Brain microvascular endothelial cell (primary cell): Measurements from ENCODE around the gene CAPN3.

ENCODE experiments used
- DNase-seq: peaks from one replicate; pipeline ENCODE4 v3.0.0-alpha.2; 2020
- H3K27ac ChIP-seq: fragments of 250-450 bp; sonication (Bioruptor Pico); 2 replicates; pipeline ENCODE4 v1.5.1; 2020; ENCODE audit warnings: mild to moderate bottlenecking, moderate library complexity
- H3K27me3 ChIP-seq: fragments of 250-450 bp; sonication (Bioruptor Pico); replicated peaks from 2 replicates; pipeline ENCODE4 v1.5.1; 2020; ENCODE audit warnings: mild to moderate bottlenecking
- H3K36me3 ChIP-seq: fragments of 250-450 bp; sonication (Bioruptor Pico); replicated peaks from 2 replicates; pipeline ENCODE4 v1.5.1; 2020; ENCODE audit warnings: mild to moderate bottlenecking
- H3K4me3 ChIP-seq: 2 replicates; pipeline ENCODE4 v1.5.1; 2011; ENCODE audit warnings: low read depth, mild to moderate bottlenecking, control low read depth, low read length, moderate library complexity
- in situ Hi-C: cut with HindIII; loops from 2 replicates; pipeline ENCODE4 v1.10.0; 2017; ENCODE audit warnings: low sequenced_read_pairs, low pct_ligation_motif_present
- TF ChIP-seq, protein P1 (sequence below): IDR thresholded peaks from 2 replicates; pipeline ENCODE4 v1.5.1; 2011; ENCODE audit warnings: low read depth, mild to moderate bottlenecking, moderate library complexity, low read length, control low read depth, inconsistent platforms; ENCODE audit errors: missing control alignments

Gene CAPN3

DNA sequence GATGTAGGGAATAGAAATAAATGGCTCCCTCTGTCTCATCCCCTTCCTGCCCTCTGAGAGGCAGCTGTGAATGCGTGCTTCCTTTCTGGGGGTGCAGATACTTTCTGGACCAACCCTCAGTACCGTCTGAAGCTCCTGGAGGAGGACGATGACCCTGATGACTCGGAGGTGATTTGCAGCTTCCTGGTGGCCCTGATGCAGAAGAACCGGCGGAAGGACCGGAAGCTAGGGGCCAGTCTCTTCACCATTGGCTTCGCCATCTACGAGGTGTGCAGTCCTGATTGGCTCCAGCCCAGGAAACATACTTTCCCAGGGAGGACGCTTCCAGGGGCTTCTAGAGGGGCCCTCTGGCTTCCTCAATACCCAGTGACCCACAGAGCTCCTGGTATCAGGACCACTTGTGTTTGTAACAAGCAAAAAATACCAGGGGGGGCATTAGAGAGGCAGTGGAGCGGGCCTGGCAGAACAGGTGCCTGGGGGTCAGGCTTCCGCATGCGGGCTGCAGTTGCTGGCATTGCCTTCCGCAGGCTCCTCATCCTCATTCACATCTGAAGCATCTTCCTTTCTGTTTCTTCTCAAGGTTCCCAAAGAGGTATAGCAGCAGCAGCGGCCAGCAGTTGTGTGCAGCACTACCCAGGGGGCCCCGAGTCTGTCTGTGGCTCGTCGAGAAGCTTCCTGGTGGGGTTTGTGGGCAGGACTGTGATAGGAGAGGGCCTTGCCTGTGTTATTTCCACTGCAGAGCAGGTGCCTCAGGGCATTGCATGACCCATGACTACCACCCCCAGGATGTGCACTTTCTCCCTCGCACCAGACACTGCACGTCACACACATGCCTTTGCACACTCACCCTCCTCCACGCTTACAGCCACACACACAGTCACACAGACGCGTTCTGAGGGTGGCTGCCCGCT is 42.5 kb downstream of the CAPN3 start:
- H3K36me3 ChIP-seq: no peaks in the 10 kb centered on the region
- no peak overlapping the region for H3K4me3 ChIP-seq
- TF ChIP-seq, protein P1, sequence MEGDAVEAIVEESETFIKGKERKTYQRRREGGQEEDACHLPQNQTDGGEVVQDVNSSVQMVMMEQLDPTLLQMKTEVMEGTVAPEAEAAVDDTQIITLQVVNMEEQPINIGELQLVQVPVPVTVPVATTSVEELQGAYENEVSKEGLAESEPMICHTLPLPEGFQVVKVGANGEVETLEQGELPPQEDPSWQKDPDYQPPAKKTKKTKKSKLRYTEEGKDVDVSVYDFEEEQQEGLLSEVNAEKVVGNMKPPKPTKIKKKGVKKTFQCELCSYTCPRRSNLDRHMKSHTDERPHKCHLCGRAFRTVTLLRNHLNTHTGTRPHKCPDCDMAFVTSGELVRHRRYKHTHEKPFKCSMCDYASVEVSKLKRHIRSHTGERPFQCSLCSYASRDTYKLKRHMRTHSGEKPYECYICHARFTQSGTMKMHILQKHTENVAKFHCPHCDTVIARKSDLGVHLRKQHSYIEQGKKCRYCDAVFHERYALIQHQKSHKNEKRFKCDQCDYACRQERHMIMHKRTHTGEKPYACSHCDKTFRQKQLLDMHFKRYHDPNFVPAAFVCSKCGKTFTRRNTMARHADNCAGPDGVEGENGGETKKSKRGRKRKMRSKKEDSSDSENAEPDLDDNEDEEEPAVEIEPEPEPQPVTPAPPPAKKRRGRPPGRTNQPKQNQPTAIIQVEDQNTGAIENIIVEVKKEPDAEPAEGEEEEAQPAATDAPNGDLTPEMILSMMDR: no peak
- no peaks in the 10 kb centered on the region for H3K27me3 ChIP-seq
- DNase-seq: no peak
- H3K27ac ChIP-seq: no peak overlapping the region
- in situ Hi-C loops: no loop called here

DNA sequence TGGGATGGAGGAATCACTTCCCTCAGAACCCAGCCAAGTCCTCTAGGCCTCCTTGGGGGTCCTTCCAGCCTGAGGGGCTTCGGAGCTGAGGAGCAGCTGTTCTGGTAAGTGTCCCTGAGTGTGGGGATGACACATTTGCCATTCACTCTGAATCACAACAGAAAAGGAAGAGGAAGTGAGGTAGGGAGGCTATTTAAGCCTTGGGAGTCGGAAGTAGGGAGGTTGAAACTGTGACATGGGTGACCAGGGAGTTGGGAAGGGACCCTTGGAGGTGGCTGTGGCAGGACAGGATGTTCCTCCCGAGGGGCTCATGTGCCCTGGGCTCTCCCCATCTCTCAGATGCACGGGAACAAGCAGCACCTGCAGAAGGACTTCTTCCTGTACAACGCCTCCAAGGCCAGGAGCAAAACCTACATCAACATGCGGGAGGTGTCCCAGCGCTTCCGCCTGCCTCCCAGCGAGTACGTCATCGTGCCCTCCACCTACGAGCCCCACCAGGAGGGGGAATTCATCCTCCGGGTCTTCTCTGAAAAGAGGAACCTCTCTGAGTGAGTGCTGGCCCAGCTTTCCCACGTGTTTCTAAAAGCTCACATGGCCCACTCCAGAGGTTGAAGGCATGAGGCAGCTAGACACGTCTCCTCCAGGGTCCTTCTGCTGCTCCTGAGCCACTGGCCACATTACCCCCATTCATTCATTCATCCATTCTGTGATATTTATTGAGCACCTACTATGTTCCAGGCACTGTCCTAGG is 43.3 kb downstream of the CAPN3 start:
- Histone ChIP-seq H3K4me3 (no peak overlapping the region), H3K27ac (no peak overlapping the region), H3K36me3 (no peaks in the 10 kb centered on the region), H3K27me3 (no peaks in the 10 kb centered on the region)
- TF ChIP-seq, protein P1: no peak
- DNase-seq: no peak
- in situ Hi-C loops: no loop called here

DNA sequence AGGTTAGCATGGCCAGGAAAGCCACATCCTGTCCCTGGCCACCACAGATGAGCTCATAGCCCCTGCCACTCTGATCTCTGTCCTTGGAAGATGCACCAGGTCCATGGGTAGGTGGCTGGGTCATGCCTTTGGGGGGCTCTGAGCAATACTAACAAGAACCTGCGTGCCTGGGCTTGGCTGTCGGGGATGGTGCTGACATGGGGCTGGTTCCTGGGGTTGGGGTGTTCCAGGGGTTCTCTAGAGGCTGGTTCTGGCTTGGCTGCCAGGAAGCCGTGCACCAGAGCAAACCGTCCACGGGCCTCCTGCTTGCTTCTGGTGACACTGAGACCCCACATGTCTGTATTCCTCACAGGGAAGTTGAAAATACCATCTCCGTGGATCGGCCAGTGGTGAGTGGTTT is 44.1 kb downstream of the CAPN3 start:
- TF ChIP-seq, protein P1: no peak
- Histone ChIP-seq H3K36me3 (no peaks in the 10 kb centered on the region), H3K27me3 (no peaks in the 10 kb centered on the region), H3K27ac (no peak overlapping the region), H3K4me3 (no peak overlapping the region)
- DNase-seq: no peak
- in situ Hi-C loops: no loop called here

DNA sequence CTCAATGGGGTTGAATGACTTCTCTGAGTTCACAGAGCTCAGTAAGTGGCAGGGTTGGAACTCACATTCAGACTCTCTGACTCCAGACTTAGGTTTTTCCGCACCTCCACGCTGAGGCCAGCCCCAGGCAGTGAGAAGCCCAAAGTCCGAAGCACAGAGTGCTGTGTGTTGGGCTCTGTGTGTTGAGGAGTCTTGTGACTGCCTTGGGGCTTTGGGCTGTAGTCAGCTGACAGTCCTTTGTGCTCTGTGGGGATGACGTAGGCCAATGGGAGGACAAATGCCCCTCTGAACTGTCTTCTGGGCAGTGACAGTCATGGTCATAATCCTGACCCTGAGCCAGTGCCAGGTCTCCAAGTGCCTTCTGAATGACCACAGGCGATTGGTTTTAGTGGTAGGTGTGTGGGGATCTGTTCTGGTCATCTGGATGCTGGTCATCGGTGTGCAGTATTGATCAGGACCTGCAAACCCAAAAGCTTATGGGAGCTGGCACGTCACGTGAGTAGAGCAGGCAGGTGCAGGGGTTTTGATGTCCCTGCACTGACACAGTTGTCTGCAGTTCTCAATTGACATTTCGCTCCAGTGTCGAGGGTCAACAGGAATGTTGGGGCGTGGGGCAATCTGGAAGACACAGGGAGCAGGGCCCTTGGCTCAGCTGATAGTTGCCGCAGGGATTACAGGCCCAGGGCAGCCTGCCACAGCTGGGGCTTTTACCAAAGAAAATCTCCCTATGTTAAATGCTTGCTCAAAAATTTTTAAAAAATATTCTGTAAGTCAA is 45.3 kb downstream of the CAPN3 start:
- no peak for DNase-seq
- in situ Hi-C loops: no loop called here
- H3K27ac ChIP-seq: no peak overlapping the region
- H3K36me3 ChIP-seq: no peaks in the 10 kb centered on the region
- H3K27me3 ChIP-seq: no peaks in the 10 kb centered on the region
- TF ChIP-seq, protein P1: no peak
- no peak overlapping the region for H3K4me3 ChIP-seq

DNA sequence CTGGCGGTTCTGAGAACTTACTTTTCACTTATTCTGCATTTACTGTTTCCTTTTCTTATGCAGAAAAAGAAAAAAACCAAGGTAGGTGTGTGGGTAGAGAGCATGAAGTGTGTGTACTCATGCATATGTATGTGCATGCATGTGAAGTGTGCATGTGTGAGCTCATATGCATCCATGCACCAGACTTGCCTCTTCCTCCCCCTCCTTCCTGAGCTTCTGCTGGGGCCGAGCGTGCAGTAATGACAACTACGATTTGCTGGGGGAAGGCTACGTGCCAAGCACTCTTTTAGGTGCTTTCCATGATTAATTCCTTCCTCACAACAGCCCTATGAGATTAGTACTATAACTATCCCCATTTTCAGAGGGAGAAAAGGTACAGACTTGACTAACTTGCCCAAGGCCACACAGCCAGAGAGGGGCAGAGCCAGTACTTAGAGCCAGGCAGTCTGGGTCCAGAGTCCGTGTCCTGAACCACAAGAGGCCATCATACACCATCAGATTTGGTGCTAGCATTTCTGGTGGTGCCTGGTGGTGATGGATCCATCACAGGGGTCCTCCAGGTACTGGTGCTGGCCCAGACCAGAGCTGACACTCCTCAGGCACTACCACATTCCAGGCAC is 46.7 kb downstream of the CAPN3 start:
- no peak overlapping the region for H3K4me3 ChIP-seq
- no peak for DNase-seq
- in situ Hi-C loops: no loop called here
- H3K27ac ChIP-seq: no peak overlapping the region
- no peaks in the 10 kb centered on the region for H3K27me3 ChIP-seq
- TF ChIP-seq, protein P1: no peak
- peaks cover 3% of the 10 kb centered on the region for H3K36me3 ChIP-seq
